IPS-NIHi7 (cell line): Measurements from ENCODE around the gene NRXN3.
"Not testable (repeated sequence)": the region's sequence is repeated elsewhere in the genome, so short reads cannot be mapped to it uniquely, and the experiment has no call there.

Experiments used
- DNase-seq: peaks from one replicate; pipeline ENCODE4 v3.0.0; 2012; ENCODE audit warnings: mixed read lengths; ENCODE audit errors: extremely low spot score

The NRXN3 gene

DNA sequence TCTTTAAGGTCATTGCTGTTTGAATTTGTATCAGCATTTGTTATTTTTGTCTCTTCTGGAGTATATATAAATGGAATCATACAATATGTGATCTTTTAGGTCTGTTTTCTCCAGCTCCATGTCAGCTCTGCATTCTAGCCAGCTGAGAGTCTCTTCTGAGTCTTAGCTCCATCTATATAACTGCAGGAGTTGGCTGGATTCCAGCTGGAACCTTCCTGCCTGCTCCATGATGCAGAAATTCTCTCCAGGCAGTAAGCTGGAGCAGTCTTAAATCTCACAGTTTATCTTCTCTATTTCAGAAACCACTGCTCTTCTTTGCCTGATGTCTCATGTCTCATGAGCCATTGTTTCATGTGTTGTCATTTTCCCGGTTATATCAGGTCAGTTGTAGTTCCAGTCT is 827.6 kb downstream of the NRXN3 start:
- DNase-seq = no peak

DNA sequence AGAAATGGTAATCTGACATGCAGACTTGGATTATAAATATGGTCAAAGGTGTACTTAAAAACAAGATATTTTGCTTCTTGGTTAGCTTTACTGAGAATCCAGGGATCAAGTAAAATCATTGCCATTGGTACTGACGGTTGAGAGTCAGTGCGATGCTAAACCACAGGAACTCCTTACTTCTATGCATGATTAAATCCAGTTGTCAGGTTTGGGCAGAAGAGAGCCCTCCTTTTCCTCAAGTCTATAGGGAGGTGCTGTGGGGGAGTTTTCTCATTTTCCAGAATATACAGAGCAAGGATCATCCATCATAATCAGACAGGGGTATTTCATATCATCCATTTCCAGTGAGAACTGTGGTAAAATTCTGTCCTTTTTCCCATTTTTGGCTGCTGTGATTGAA is 839.1 kb downstream of the NRXN3 start:
- DNase-seq = no peak

DNA sequence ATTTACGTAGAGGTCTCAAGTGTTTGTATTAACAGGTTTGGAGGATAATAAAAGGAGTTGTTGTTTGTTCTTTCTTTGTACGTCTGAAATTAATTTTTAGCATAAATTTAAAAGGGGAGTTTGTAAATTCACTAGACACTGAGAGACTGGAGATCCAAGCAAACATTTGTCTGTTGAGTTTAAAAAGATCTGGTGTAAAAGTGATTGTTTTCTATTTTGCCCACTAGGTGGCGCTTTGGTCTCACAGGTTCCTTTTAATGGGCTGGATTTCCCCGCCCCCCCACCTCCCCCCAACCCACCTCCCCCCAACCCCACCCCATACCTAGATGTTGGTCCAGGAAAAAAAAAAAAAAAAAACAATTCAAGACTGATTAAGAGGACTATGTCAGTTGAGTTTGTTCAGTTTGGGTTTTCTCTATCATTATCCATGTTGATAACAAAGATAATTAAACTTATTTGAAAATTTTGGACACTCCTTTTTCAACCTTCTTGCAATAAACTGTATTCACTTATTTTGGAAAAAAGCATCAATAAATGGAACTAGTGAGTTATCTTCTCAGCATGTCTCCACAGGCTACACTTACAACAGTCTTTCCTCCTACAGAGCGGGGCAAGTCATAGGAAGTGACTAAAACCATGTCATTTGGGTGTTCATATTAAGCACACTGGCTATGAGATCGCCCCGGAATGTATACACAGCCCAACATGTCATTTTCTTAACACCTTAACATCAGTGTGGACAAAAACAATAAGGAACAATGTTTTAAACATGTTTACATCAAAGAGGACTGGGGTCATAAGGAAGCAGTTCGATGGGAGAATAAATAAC is 841.1 kb downstream of the NRXN3 start:
- peak; percentile 53 for DNase-seq

DNA sequence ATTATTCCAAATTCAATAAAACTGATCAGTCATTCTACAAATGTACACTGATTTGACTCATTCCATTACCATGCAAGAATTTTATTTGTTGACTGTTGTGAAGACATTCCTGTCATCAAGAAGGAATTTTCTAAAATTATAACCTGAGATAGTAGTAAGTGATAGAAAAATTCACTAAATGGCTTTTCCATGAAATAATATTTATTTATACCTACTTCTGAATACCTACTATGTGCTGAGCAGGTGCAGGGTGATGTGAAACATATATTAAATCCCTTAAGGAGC is 841.7 kb downstream of the NRXN3 start:
- no peak for DNase-seq

DNA sequence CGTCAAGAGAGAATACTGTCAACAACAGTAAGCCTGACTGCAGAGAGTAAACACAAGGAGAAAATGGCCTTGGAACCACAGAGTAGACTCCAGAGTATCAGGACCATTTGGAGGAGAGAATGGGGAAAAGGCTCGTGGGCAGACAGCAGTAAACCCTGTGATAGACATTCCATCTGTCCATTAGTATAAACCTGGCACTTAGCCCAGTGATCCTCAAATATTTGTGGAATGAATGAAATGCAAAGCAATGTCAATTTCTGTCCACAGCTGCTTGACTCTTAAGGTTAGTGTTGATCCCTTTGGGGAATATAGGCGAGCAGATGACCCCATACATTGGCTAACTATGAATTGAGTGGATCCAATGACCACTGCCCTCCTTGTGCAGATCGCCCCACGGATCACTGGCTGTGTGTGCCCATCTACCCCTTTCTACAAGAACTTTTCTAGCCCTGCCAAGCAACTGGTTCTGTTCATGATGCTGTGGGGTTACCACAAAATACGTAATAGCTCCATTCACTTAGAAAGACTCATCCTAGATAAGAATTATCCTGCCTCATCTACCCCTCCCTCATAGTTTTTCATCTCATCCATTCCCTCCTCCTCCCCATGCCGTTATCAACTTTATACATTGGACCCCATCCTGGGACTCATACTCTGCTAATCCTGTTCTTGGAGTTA is 846.8 kb downstream of the NRXN3 start:
- DNase-seq = no peak

DNA sequence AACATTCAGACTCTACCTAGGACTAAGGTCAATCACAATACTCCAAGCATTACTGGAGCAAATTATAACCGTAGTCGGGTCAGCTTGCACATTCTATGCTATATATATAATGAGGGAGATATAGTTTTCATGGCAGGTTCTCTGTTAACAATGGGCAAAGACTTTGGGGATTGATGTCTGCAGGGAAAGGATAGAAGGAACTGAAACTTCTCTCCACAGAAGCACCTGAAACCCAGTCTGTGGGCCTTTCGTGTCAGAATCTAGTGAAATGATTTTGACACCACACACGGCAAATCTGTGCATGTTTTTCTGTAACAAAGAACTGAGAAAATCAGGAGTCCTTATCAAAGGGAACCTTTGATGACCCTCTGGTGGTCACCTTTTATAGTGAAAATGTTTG is 847.4 kb downstream of the NRXN3 start:
- no peak for DNase-seq

DNA sequence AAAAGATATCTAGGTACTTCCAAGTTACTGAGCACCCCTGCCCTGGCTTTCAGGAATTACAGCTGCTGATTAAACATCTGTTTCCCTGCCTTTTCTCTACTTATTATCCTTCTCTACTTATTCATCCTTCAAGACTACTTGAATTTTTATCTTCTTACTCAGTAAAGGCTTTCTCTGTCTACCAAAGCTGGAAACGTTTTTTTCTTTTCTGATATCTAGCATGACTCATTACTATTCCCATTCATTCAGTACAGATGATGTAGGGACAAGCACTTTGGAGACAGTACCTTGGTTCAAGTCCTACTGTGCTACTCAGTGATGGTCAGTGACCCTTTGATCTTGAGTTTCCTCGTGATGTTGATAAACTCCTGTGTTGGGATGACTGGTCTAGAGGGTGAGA is 848.7 kb downstream of the NRXN3 start:
- no peak for DNase-seq

DNA sequence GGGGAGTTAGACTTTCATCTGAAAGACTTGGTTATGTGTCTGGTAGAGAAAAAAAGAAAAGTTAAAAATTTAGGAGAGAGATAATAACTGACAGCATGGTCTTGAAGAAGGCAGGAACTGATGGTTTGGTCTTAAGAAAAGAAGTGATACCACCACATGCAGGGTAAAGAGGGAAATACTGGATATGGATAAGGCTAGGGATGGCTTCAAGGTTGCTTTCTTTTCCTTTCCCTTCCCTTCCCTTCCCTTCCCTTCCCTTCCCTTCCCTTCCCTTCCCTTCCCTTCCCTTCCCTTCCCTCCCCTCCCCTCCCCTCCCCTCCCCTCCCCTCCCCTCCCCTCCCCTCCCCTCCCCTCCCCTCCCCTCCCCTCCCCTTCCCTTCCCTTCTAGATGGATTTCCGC is 849.7 kb downstream of the NRXN3 start:
- not testable (repeated sequence) for DNase-seq

DNA sequence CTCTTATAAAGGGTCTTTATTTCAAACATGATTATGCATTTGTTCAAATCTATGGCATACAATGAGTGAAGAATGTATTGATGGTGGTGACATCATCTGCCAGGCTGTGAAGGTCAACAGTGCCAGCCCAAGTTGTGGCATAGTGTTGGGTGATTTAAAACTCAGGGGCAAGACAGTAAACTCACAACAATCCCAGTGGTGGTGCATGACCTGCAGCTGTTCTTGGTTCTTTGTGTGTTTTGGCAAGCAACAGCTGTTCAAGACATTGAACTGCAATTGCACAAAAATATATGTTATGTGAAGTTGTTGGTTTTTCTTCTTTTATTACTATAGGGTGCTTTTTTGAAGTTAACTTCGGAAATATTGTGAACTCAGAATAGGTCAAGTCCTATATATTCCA is 851.6 kb downstream of the NRXN3 start:
- DNase-seq = no peak

DNA sequence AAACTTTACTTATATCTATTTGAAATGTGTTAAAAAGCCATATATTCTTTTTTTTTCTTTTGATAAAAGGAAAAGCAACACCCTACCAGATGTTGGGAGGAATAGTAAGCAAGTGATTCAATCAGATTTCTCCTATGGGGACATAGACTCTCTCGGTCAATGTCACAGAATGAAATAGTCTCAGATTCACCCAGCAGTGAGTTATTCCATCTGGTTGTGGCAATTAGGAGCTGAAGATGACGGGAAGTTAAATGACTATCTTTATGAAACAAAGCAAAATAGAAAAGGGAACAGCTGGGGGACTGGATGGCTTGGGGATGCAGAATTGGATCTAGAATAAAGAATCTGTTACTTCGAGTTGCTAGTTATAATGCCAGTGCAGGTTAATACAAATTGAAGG is 857.0 kb downstream of the NRXN3 start:
- DNase-seq = no peak

DNA sequence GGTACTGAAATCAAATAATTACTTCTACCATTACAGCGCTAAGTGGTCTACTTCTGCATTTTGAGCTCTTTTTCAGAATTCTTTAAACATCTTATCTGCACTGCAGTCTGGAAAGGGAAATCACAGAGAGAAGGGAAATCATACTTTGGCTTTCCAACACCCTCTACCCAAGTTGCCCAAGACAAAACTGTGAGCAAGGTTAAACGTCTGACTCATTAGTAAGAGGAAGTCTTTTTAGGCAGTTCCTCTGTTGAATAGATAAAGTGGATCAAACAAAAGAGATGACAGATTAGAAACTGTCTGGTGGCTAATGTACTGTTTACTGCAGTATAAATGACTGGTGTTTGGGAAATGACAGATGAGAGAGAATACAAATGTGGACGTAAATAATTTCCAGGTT is 858.1 kb downstream of the NRXN3 start:
- no peak for DNase-seq

DNA sequence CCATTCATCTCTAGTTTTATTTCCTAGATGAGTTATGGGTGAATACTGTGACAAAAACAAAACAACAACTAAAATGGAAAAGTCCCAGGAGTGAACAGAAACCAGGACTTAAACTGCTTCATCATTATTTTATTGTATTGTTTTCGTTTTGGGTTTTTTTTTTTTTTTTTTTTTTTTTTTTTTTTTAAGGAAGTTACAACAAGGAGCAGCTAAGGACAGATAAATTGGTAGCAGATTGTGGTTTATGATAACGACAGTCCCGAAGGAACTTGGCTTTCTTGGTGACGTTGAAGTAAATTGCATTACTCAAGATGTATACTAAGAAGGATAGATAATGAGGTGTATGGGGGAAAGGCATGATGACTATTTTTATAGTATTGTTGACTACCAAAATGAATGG is 866.3 kb downstream of the NRXN3 start:
- no peak for DNase-seq

DNA sequence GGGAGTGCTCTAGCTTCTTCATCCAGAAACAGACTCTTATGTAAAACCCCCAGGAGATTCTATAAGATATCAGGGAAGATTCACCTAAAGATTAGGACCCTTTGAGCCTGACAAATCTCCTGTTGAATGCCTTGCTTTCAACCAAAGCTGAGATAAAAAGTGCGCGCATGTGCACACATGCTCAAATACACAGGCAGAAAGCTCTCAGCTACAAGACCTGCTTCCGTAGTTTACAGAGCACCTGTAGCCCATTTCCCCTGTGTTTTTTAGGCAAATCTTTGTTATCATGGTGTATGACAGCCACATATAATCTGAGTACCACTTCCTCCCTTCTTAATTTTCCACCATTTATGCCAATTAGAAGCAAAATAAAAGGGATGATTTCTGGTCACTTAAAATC is 866.9 kb downstream of the NRXN3 start:
- DNase-seq = no peak

DNA sequence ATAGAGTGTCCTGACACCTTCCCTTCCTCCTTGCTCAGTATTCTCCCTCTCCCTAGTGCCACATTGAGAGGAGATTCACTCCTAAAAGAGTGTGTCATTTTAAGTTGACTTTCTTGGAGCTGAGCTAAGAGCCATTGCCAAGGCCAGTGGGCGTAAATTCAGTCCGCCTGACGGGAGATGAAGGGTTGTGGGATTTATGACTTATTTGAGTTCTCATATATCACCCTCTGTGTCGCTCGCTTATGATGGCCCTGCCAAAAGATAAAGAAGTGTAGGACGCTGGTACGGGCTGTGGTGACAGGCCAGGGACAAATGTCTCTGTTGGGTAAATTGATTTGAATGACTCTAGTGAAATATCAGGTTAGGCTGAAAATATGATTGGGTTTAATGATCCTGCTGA is 867.4 kb downstream of the NRXN3 start:
- no peak for DNase-seq

DNA sequence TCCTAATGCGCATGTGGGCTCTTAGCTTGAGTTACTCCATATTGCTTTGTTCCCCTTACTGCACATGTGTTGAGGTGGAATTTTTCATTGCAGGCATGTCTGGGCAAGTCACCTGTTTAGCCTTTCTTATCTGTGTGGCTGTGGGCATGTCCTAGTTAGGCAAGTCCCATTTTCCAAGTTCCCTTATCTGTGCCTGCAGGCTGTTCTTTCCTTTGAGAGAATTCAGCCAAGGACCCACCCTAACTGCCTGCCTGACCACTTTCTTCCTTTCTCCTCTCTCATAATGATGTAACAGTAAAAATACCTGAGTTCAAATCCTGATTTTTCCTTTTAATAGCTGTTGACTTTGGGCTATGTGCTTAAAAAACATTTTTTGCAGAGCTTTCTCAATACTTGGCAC is 870.6 kb downstream of the NRXN3 start:
- DNase-seq = no peak

DNA sequence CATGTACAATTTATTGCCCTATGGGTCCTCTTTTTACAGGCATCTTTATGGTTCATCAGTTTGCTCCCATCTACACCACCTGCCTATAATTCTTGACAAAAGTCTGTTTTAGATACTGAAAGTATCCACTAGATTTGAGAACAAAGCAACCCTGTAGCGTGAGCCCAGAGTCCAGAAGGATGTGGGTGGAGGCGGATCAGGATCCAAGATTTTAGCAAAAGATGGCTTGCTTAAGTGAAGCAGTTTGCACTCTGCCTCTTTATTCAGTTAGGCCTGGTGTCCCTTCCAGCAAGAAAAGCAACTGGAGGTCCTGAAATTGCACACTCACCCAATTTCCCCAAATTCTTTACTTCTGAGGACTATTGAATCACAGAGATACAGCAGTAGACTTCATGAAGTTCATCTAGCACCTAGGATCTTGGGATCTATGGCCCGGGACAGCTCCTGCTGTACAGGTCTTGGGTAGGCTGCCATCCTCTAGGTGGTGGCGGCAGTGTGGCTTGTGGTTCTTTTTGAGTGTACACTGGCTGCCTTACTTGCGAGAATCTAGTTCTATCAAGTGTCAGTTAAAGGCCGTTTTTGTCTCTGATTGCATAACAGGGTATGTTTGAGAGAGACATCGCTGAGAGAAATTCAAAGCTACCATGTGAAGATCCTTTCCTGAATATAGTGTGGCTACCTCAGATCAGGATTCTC is 873.2 kb downstream of the NRXN3 start:
- DNase-seq = no peak

DNA sequence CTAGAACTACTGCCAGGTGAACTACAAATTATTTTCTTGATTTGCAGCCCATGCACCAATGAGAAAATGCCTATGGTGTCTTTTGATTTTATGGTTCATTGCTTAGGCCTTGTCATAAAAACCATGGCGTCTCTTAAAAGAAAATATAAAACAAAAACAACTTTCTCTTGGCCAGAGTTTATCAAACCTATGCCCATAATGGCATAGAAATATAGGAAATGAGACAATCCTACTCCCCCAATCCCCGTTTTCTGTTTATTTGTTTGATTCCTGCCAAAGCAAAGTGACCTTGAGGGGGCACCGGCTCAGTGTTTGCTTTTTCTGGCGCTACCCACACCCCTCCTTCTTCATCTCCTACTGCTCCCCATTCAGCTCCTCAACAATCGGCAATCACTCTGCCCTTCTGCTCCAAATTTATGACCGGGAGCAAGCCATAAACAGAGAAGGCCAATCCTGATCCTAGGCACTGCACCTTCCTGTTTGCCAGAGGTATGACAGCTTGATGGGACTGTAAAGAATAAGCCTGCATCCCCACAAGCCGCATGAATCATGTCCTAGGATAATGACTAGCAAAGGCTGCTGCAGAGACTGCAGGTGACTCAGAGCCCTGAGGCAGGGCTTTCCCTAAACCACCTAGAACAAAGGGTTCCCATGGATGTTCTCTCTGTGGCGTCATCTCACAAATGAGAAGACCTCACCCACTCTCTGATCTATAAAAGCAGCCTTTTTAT is 874.9 kb downstream of the NRXN3 start:
- DNase-seq = peak; percentile 49

DNA sequence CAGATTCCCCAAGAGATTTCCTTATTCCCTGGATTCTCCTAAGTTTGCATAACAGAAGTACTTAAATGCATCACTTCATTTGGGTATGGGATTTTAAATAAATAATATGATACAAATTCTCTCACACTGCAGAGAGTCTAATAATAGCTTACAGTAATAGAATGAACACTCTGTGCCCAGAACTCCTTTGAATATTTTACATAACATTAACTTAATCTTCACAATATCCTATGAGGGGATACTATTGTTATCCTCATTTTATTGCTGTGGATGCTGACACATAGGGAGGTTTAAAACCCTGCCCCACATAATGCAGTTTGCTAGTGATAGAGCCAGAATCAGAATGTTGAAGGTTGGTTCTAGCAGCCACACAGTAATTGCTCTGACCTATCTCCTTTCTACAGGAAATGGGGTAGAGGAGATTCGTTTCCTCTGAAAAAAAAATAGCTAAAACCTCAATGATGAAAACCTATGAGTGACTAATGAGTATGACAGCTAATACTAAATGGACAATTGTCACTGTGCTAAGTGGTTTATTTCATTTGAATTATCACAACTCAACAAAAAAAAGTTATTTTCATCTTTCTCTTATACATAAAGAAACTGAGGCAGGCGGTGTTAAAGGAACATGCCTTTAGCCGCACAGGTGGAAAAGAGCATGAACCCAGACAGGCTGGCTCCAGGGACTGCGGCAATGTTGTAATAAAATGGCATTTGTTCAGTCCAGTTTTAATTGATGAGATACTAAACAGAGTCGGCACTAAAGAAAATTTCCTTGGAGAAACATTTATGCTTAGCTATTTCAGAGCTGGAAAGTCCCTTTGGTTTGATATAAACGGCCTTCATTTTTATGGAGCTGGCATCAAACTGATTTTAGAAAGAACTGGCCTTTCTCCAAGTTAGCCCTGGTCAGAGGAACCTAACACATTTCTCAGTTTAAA is 880.9 kb downstream of the NRXN3 start:
- no peak for DNase-seq

DNA sequence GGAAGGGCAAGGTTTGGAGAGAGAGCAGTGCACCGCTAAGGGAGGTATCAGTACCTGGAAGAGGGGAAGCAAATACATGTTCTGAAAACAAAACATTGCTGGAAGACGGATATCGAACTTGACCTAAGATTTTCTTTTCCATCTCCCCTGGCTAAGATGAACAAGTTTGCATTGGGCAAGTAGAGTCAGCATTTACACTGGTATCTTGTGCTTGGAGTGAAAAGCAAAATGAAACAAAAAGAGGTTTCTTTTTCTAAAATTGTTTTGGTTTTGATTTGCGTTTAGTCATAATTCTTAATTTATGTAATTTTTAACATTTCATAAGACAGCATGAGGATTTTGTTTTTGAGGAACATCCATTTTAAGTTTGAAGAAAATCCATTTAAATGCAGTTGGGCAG is 881.6 kb downstream of the NRXN3 start:
- DNase-seq = no peak

DNA sequence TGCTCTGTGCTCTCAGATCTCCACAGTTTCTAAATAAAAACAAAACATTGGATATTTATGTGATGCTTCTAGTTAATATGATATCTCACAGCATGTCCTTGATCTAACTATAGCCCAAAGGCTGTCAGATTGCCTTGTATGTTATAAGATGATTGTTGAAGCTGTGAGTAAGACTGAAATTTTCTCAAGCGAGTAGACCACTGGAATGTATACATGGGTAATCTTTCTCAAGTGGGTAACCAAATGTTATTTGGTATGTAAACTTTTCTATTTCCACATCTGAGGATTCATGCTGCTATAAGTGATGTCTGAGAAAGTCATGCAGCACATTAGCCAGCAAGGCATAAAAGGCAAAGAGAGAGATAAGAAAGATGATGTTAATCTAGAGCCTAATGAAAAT is 886.7 kb downstream of the NRXN3 start:
- DNase-seq = no peak

DNA sequence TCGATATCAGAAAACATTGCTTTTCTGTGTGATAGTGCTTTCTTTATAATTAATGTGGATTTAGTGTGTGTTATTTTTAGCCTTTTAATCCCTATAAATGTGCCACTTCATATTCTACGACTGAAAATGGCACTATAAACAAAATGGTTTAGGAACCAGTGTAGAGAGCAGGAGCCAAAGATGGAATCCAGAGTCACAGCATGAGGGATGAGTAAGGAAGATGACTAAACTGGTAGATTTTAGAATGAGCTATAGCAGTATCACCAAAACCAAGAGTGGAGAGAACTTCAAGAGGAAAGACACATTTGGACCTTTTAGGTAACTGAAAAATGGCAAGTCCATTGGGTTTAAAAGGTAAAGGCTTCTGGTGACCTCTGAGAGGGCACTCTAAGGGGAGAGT is 887.2 kb downstream of the NRXN3 start:
- no peak for DNase-seq
